ENCODE results near the gene IFNA8.

IFNA8 gene

DNA sequence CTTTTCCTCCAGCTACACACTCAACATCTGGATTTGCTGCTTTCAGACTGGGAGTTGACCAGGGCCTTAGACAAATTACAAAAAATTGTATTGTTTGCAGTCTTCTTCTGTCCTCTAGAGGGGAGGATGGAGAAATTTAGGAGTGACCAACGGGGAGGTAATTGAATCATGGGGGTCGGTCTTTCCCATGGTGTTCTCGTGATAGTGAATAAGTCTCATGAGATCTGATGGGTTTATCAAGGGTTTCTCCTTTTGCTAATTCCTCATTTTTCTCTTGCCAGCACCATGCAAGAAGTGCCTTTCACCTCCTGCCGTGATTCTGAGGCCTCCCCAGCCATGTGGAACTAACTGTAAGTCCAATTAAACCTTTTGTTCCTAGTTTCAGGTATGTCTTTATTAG lies 4.2 kb downstream of the IFNA8 start:
- no peaks in the 10 kb centered on the region for H3K9me3 ChIP-seq (ENCODE audit: control insufficient read depth, insufficient read depth, low read depth, low read length)
- H3K4me1 ChIP-seq (ENCODE audit: control insufficient read depth, insufficient read depth, low read length) = no peaks in the 10 kb centered on the region
- ChIA-PET CTCF (interaction anchor here (0.6 to 1.3 kb wide), 5 partner anchors 20 to 168 kb away, joined by 3 read pairs; no protein-coding TSS in a partner anchor), POLR2A (no interaction called here)
- no peaks in the 10 kb centered on the region for H3K36me3 ChIP-seq (ENCODE audit: control insufficient read depth in 2 of 2, insufficient read depth in 1 of 2, low read length in 2 of 2)
- no peak overlapping the region for H3K4me3 ChIP-seq (ENCODE audit: low read depth, low read length)
- TF ChIP-seq ZNF24 (tag by site-specific recombination; IDR thresholded peaks at IDR 0.05) (no peak), ZNF19 (tag by site-specific recombination; IDR thresholded peaks at IDR 0.05; ENCODE audit: low read depth) (no peak), ZNF10 (tag by site-specific recombination; IDR thresholded peaks at IDR 0.05) (no peak), SETDB1 (IDR thresholded peaks at IDR 0.05; ENCODE audit: insufficient read length, low read length) (no peak), ZNF629 (tag by site-specific recombination; IDR thresholded peaks at IDR 0.05) (no peak), ZNF521 (tag by site-specific recombination; IDR thresholded peaks at IDR 0.05) (no peak), ZNF792 (tag by site-specific recombination; IDR thresholded peaks at IDR 0.05) (no peak), ZBTB21 (tag by site-specific recombination; IDR thresholded peaks at IDR 0.05) (no peak), SP2 (tag by site-specific recombination; IDR thresholded peaks at IDR 0.05) (no peak)
- TF ChIP-seq, protein P1, sequence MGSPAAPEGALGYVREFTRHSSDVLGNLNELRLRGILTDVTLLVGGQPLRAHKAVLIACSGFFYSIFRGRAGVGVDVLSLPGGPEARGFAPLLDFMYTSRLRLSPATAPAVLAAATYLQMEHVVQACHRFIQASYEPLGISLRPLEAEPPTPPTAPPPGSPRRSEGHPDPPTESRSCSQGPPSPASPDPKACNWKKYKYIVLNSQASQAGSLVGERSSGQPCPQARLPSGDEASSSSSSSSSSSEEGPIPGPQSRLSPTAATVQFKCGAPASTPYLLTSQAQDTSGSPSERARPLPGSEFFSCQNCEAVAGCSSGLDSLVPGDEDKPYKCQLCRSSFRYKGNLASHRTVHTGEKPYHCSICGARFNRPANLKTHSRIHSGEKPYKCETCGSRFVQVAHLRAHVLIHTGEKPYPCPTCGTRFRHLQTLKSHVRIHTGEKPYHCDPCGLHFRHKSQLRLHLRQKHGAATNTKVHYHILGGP (tag by site-specific recombination; IDR thresholded peaks at IDR 0.05) = no peak
- no peak overlapping the region for H3K27ac ChIP-seq (ENCODE audit: extremely low read depth, low read depth, low read length)

DNA sequence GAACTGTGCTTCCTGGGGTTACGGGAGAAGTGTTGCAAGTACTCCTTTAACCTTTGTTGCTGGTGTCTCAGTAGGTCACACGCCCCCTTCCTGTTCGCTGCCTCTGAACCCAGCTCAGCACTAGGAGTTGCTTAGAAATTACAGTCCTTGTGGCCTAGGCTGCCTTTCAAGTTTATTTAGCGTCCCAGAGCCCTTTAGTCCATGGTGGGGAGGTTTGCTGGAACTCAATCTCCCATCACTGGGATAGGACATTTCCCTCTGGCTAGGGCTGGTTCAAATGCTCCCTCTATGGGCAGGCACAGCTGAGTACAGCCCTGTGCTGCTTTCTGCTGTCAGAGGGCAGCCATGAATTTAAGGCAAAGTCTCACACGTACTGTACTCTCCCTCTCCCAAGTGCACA lies 4.7 kb downstream of the IFNA8 start:
- CTCF ChIA-PET = interaction anchor here (1.1 to 1.3 kb wide), 2 partner anchors 18 to 92 kb away, joined by 3 read pairs; no protein-coding TSS in a partner anchor
- POLR2A ChIA-PET = no interaction called here
- no peaks in the 10 kb centered on the region for H3K4me1 ChIP-seq (ENCODE audit: control insufficient read depth, insufficient read depth, low read length)
- H3K4me3 ChIP-seq (ENCODE audit: low read depth, low read length) = no peak overlapping the region
- H3K9me3 ChIP-seq (ENCODE audit: control insufficient read depth, insufficient read depth, low read depth, low read length) = no peaks in the 10 kb centered on the region
- no peaks in the 10 kb centered on the region for H3K36me3 ChIP-seq (ENCODE audit: control insufficient read depth in 2 of 2, insufficient read depth in 1 of 2, low read length in 2 of 2)
- H3K27ac ChIP-seq (ENCODE audit: extremely low read depth, low read depth, low read length) = no peak overlapping the region
- TF ChIP-seq ZNF23 (tag by site-specific recombination; IDR thresholded peaks at IDR 0.05; ENCODE audit: borderline replicate concordance) = no peak
- no peak for TF ChIP-seq ZNF654 (tag by site-specific recombination; IDR thresholded peaks at IDR 0.05; ENCODE audit: low read depth)
- TF ChIP-seq BCL11B (tag by site-specific recombination; IDR thresholded peaks at IDR 0.05; ENCODE audit: low read depth) = no peak
- TF ChIP-seq ZSCAN30 (tag by site-specific recombination; IDR thresholded peaks at IDR 0.05) = no peak
- no peak for TF ChIP-seq ZFHX2 (tag by site-specific recombination; conservative IDR thresholded peaks at IDR 0.05)
- no peak for TF ChIP-seq GLI2 (tag by site-specific recombination; IDR thresholded peaks at IDR 0.05; ENCODE audit: borderline replicate concordance, low read depth)
- no peak for TF ChIP-seq ZNF549 (tag by site-specific recombination; IDR thresholded peaks at IDR 0.05)
- TF ChIP-seq ZNF629 (tag by site-specific recombination; IDR thresholded peaks at IDR 0.05) = no peak
- TF ChIP-seq, protein P2, sequence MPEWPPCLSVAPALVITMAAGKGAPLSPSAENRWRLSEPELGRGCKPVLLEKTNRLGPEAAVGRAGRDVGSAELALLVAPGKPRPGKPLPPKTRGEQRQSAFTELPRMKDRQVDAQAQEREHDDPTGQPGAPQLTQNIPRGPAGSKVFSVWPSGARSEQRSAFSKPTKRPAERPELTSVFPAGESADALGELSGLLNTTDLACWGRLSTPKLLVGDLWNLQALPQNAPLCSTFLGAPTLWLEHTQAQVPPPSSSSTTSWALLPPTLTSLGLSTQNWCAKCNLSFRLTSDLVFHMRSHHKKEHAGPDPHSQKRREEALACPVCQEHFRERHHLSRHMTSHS (tag by site-specific recombination; IDR thresholded peaks at IDR 0.05) = no peak
- no peak for TF ChIP-seq ZNF624 (tag by site-specific recombination; IDR thresholded peaks at IDR 0.05)
- no peak for TF ChIP-seq ZBTB20 (tag by site-specific recombination; IDR thresholded peaks at IDR 0.05)
- TF ChIP-seq MZF1 (tag by site-specific recombination; IDR thresholded peaks at IDR 0.05; ENCODE audit: borderline replicate concordance) = no peak
- no peak for TF ChIP-seq ZNF623 (tag by site-specific recombination; IDR thresholded peaks at IDR 0.05)
- no peak for TF ChIP-seq ZFP3 (tag by site-specific recombination; IDR thresholded peaks at IDR 0.05; ENCODE audit: low read depth)
- TF ChIP-seq ZNF350 (tag by site-specific recombination; IDR thresholded peaks at IDR 0.05) = no peak
- TF ChIP-seq ZNF146 (tag by site-specific recombination; IDR thresholded peaks at IDR 0.05) = no peak
- TF ChIP-seq ZNF37A (tag by site-specific recombination; IDR thresholded peaks at IDR 0.05) = no peak

All from HEK293 (cell line).